Stimulated activated CD4-positive, alpha-beta T cell treated with anti-CD3 and anti-CD28 coated beads, TNF-alpha, amount 100 ng/mL, for 1 hour (primary cell): ENCODE results near the gene OST4.
"Not testable (repeated sequence)": the region's sequence is repeated elsewhere in the genome, so short reads cannot be mapped to it uniquely, and the experiment has no call there.

ENCODE experiments used
- DNase-seq, 3 donors: peaks; one replicate each; pipeline ENCODE4 v3.0.0-alpha.2; 2020; ENCODE audit warnings: low read depth in 3 of 3, low spot score in 1 of 3

Gene OST4

DNA sequence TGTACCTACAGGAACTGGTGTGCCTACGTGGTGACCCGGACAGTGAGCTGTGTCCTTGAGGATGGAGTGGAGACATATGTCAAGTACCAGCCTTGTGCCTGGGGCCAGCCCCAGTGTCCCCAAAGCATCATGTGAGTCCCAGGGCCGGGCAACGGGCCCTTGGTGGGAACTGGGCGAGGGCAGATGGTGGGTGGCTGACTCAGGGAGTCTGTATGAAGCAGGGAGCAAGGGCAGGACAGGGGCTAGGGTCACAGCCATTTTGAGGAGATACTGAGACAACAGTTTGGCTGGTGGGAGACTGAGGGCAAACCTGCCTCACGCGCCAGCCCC lies 8.7 kb upstream of the OST4 start:
- DNase-seq = no peak

DNA sequence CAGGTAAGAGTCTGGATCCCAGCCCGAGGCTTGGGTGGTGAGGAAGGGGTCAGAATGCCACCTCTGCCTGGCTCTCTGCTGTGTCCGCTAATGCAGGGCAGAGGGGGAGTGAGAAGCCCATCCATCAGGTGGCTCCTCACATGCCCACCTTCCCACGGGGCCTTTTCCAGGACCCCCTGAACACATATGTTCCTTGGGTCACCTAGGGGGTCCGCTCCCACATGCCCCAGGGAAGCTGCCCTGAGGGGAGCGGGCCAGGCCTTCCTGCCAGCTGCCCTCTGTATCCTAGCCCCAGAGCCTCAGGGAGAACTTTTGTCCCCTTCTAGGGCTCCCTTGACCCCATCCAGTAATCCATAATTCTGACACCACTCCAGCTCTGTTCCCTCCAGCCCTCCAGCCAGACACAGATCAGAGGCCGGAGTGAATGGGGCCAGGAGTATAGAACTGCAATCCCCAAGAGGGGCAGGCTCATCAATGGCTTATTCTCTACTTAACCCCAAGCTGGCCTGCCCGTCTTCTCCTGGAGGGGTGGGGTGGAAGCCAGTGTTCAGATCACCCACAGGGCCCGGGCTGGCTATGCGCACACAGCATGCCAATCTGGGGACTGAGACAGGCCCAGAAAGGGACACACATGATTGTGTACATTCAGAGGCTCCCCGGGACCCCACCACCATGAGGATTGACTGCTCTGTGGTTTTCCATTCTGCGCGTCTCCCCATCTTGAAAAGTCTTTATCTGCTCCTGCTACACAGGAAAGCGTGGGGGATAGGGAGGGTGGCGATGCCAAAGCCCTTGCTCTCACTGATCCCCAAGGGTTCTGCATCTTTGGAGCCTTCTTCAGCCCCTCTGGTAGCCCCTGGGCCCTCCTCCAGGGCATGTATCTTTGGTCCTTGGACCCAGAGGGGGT lies 8.0 kb upstream of the OST4 start:
- DNase-seq = no peak

DNA sequence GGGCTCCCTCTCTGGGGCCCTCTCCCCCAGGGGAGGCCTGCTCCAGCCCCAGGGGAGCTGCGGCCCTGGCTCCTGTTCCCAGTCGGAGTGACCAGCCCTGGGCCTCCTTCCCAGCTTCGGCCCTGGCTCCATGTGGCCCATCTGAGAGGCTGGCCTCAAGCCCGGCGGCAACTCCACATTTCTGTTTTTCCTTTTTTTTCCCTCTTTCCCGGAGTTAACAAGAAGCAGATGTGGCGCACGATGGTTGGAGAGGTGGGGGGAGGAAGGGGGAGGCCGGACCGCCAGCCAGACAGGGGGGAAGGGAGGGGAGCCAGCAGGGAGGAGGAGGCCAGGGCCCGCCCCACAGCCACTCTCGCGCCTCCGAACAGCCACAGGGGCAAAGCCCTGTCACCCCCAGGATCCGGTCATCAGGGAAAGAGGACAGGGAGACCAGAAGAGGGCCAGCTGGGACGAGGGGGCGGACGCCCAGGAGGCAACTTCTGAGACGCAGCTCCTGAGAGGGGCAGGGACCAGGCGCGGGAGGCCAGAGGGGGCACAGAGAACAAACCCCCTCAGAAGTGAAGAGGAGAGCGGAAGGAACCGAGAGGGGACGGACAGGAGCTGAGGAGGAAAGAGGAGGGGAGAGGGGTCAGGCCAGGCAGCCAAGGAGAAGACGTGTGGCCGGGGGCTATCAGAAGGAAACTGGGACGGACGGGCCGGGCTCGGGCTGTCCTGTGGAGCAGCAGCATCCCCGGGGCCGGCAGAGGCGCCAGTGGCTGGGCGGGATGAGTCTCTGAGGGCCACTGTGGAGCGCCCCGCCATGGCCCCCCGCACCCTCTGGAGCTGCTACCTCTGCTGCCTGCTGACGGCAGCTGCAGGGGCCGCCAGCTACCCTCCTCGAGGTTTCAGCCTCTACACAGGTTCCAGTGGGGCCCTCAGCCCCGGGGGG lies 7.1 kb upstream of the OST4 start, which contains the start of gene EMILIN1:
EMILIN1 (plus strand) TSS at position 349 of the 928 bp plus-strand sequence; CDS start at position 800, 451 bp downstream.
- no peak for DNase-seq

DNA sequence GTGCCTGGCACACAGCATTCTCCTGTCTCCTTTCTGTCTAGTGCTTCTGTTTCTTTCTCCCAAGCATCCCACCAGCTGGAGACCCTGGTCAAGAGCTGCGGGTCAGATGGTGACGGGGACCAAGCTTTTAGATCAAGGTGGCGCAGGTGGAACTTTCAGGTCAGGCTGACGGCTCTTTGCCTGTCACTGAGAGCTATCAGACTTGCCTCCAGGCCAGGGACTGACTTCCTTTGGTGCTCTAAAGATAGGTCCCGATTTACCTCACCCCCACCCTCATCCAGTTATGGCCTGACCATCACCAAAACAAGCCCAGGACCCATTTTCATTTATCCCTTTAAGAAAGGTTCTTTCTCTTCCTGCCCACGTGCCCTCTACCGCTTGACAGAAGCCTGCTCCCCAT lies 5.8 kb upstream of the OST4 start:
- DNase-seq = no peak

DNA sequence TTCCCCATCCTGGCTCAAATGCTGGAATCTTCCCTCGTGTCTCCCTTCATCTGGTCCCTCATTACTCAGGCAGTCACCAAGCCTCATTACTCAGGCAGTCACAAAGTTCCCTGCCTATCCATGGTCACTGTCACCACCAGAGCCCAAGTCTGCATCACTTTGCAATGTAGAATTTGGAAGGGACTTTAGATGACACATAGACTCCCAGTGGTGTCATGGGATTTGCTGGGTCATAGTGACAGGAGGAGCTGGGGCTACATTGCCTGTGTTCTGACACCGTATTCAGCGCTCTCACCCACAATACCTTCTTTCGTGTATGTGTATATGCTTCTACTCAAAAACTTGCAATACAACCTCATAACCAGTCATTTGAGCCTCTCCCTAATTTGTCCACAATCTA lies 4.9 kb upstream of the OST4 start:
- DNase-seq = no peak

DNA sequence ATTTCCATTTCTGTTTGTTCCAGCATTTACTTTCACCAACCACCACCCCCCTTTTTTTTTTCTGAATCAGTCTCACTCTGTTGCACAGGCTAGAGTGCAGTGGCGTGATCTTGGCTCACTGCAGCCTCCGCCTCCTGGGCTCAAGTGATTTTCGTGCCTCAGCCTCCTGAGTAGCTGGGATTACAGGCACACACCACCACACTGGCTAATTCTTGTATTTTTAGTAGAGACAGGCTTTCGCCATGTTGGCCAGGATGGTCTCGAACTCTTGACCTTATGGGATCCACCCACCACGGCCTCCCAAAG lies 4.1 kb upstream of the OST4 start:
- not testable (repeated sequence) for DNase-seq

DNA sequence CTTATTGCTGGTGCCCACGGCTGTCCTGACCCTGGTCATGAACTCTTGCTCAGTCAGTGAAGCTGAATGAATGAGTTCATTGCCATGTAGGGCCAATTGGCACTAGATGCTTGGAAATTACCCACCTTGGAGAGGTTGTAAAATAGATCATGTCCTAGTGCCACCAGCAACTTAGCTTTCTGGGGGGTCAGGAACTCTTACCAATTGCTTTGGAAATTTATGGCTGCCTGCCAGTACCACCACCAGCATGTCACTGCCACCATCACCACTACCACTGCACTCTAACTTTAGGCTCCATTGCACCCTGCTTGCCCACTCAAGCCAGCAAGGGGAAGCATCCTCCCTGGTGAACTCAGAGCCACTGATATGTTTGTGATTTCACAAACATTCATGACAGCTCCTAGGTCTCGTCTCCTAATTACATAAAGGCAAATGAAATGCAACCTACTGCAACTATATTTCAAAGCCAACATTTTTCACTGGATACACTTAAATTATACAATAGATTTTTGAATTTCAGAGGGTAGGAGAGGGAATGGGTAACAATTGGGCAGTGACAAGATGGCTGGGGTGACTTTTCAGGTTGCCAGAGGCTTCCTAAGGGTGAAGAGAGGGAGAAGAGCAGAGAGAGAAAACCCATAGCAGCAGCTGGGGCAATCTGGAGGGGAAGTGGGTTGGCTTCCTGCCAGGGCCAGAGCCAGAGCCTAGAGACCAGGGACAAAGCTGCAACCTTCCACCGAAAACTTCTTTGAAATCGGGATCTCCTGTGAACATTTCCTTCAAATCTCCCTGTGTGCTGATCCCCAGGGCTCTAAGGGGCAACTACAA lies 3.5 kb upstream of the OST4 start:
- DNase-seq = no peak

DNA sequence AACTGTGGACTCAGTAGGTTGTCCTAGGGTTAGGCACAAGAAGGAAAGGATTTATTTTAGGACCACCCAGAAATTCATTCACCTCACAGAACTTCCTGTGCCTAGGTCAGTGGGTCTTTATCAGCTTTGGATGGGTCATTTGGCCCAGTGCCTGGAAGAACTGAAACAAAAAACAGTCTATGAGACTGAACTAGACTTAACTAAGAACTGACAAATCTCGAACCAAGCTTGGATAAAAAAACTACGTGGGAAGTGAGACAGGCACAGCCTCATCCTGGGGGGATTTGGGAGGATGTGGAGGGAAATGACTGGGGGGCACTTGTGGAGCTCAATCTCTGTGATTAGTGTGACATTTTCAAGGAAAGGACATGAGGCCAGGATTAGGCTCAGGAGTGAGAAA lies 2.3 kb upstream of the OST4 start:
- no peak for DNase-seq

DNA sequence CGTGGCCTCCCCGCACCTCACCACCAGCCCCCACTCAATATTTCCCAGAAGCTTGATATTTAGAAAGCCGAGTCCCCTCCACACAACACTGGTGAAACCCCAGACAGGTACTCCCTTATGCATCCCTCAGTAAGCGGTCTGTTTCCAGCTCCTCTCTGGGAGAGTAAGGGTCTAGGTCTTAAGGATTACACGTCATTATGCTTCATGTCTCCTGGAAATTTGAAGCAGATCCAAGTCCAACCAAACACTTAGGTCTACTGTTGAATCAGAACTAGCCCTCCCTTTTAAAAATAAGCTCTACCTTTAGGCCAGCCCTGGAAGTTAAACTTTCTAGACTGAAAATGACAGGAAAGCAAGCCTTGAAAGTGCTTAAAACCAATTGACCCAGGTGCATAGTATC lies 1.5 kb upstream of the OST4 start:
- DNase-seq = no peak

DNA sequence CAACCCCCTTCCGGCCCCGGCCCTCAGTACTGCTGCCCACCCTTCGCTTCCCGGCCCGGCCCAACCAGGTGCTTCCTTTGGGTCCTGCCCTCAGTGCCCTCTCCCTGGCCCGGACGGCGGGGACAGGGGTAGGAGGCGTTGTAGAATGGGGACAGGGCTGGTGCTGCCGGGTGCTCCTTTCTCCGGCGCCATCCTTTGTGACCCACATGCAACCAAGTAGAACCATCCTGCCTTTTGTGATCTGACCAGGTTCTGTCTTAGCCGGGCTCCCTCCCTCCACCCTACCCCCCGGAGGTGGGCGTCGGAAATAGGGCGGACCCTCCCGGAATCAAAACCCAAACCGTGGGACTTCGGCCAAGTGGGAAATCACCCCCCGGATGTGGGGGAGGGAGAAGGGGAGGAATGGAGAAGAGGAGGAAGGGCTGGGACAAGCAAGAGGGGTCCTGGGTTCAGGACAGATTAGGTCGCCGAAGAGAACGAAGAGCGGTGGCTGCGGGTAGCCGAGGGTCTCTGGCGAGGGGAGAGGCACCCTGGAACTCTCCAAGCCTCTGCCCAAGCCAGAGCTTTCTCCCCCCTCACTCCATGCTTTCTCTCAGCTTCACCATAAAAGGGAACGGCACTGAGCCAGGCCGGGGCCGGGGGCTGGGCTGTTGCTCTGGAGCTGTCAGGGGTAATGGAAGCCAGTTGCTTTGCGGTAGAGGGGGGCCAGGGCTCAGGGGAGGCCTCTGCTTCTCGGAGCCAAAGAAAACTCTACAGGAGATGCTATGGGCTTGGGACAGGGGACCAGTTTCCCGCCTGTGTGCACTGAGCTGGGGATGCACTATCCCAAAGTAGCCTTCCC lies 756 bp upstream of the OST4 start:
- no peak for DNase-seq

DNA sequence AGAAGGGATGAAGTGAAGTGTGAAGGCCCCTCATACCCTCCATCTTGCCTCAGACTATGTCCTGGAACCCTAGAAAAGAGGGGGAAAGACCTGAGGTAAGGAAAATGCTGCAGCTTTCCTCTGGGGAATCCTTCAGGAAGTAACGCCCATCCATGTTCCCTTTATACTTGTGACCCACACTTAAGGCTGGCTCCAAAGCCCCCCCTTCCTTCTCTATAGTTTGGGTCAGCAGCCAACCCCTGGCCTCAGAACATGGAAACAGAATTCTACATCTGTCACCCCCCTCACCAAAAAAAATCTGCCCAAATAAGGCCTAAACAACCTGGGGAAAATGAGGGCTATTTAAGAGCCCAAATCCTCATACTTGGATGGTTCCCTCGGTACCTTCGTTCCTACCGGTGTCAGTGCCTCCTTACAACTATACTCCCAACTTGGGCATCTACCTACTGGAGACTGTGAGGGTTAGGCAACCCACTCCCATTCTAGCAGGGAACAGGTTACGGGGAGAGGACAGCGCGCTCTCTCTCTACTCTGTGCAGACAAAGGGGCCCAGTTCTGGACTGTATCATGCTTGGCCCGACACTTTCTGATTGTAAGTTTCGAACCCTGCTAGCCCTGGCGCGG lies 689 bp downstream of the OST4 start:
- DNase-seq = no peak

DNA sequence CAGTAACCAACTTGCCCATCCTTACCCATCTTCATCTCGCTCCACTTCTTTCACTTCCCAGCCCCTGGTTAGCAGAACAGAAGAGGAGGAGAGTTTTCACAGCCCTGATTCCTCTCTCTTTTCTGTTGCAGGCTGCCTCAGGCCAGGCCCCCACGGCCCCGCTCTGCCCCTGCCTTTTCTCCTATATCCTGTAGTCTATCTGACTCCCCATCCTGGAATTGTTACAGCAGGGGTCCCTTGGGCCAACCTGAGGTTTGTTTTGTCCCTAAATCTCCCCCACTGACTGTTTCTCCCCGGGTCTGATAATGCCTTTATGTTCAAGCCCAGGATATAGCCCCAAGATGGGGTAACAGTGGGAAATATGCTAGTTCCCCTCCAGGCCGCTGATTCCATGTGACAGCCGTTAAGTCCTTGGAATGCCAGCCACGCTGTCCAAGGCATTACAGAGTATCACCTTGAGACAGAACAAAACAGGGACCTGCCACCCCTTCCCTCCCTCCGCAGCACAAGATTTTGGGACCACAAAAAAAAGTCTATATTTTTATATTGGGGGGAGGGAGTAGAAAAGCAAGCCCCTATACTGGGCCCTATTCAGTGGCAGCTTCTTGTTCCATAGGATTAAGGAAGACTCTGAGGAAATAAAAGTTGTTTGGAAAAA lies 1.4 kb downstream of the OST4 start:
- no peak for DNase-seq

DNA sequence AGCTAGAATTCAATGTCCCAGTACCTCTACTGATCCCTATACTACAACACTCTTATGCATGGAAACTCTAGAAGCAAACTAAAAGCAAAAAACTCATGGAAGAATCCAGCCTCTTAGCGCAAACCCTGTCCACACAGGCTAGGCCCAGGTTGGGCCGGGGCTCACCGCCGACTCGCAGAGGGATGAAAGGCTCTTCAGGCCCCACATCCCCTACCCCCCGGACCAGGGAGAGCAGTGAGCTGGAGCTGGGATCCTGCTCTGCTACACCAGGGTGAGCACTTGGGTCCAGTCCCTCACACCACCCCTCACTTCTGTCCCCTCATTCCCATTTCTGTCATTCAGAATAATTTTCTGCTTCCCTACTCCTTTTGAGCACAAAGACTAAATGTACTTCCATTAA lies 2.0 kb downstream of the OST4 start:
- DNase-seq = no peak

DNA sequence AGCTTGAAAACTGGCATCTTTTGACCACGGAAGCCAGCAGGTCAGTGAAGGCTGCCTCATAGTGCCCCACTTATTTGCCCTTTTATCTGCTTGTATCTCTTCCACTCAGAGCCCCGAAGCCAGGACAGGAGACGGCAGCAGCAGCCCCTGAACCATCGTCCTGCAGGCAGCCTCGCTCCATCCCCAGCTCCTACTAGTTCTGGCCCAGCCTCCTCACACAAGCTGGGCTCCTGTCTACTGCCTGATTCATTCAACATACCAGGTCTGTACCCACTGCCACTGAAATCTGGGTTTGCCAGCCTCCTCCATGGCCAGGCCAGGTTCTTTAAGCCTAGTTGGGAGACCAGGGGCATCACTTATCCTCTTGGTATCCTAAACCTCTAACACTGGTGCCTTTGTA lies 4.1 kb downstream of the OST4 start:
- DNase-seq = no peak

DNA sequence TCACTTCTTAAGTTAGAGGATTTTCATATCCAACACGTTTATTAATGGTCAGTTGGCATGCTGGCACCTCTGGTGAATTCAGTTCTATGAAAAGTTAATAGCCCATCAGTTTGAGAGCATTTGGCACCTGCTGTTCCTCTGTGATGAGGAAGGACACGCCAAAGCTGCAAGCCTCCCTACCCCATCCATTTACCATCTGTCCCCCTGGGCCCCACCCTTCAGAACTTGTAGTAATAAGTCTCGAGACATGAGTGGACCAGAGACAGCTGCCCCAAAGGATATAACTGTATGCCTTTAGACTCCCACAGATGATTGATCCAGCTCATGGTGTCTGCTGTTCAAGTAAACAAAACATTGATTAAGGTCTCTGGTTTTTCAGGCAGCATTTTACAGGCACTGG lies 6.3 kb downstream of the OST4 start:
- DNase-seq = no peak

DNA sequence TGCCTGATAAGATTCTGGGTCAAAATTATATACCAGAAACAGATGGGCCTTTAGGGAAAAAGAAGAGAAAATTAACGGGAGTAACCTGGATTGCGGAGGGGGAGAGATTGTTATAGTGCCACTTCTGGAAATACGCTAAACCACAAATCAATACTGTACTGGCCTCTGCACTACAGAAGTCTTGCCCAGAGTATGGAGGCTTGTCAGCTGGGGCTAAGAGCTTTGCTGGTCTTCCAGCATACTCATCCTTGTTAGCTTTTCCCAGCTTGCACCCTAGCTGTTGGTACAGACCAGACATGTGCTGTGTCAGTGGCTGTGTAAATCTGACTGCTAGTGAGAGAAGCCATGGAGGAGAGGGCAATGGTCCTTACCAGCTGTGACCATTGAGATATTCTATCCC lies 11.1 kb downstream of the OST4 start:
- no peak for DNase-seq

DNA sequence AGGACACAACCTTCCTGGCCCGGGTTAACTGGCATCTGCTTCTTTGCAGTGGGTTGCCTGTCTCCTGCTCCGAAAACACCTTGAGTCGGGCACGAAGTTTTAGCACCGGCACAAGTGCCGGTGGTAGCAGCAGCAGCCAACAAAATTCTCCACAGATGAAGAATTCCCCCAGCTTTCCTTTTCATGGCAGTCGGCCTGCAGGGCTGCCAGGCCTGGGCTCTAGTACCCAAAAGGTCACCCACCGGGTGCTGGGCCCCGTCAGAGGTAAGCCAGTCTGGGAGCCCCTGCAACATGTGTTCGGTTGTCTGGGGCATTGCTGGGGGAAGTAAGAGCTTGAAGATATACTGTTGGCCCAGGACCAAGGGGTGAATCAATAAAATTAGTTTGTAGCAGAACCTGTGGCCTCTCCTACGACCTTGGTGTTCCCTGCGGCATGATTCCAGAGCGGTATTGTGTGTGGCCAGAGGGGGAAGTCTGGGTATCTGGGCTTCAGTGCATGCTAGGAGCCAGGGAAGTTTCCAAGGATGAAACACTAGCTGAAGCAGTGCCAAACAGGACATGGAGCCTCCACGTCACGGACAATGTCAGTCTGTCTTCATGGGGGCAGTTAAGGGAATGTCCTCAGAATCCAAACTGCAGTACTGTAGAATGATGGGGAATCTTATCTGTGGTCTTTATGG lies 12.2 kb downstream of the OST4 start:
- no peak for DNase-seq

DNA sequence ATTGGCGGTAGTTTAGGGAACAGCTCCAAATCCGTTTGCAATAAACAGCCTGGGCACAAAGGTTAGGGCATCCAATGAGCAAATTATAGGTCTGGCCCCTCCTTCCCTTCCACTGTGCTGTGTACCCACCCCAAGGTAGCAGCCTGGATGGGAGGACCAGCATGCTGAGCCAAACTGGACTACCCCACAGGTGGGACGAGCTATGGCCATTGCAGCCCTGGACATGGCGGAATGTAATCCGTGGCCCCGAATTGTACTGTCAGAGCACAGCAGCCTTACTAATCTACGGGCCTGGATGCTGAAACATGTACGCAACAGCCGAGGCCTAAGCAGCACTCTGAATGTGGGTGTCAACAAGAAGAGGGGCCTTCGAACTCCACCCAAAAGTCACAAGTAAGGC lies 13.2 kb downstream of the OST4 start:
- DNase-seq = no peak

DNA sequence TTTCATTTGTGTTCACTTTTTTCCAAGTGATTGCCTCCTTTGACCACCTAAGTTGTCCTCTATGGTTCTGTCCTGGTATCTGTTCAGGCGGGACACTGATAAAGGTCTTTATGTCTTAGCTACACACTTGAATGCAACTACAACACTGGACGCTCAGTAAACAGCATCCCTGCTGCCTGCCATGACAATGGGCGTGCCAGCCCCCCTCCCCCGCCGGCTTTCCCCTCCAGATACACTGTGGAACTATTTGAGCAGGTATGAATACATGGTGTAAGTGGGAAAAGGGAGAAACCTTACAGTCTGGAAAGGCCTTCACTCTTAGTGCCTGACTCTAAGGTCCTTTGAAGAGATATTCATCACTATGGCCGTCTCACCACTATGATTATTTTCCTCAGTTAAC lies 14.3 kb downstream of the OST4 start:
- DNase-seq = no peak
